ENCODE results near the gene IGSF21.
"Not testable (repeated sequence)": the region's sequence is repeated elsewhere in the genome, so short reads cannot be mapped to it uniquely, and the experiment has no call there.

Gene IGSF21

DNA sequence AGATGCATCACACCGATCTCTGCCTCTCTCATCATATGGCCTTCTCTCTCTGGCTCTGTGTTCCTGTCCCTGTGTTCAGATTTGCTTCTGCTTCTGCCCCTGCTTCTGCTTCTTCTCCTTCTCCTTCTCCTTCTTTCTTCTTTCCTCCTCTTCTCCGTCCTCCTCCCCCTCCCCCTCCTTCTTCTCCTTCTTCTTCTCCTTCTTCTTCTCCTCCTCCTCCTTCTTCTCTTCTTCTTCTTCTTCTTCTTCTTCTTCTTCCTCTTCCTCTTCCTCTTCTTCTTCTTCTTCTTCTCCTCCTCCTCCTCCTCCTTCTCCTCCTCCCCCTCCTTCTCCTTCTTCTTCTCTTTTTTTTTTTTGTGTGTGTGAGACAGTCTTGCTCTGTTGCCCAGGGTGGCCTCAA is 233.2 kb downstream of the IGSF21 start:
- DNase-seq: no peak

DNA sequence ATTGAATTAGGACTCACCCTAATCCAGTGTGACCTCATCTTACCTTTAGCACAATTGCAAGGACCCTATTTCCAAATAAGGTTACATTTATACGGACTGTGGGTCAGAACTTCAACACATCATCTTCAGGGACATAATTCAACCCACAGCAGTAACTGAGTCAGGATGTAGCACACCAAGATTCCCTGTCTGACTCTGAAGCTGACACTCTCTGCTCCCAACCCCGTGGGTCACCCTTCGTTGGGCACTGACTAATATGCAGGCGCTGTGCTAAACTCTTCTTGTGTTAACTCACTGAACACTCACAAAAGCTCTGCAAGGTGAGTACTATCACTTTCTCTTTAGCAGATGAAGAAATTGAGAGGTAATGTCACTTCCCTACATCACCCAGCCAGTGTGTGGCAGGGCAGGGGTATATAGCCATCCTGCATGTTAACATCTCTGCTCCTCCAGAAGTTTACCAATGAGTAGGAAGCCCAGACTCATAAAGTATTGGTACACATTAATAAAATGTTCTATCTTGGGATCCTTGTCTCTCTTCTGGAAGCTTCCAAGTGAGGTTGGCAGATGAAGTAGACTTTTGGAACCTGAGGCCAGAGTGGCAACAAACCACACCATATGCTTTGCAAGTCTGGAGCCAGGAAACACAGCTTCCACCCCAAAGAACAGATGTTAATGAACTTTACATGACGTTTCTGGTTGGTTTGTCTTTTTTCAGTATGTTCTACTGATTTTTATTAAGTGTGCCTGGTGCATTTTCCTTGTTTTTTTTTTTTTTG is 233.9 kb downstream of the IGSF21 start:
- DNase-seq: peak; percentile 88

GRCh38 chr1:18342744-18343143 is 235.1 kb downstream of the IGSF21 start:
- no peak for DNase-seq

- DNase-seq: peak; percentile 96
Observed at GRCh38 chr1:18343581-18343980, 236.0 kb downstream of the IGSF21 start.

DNA sequence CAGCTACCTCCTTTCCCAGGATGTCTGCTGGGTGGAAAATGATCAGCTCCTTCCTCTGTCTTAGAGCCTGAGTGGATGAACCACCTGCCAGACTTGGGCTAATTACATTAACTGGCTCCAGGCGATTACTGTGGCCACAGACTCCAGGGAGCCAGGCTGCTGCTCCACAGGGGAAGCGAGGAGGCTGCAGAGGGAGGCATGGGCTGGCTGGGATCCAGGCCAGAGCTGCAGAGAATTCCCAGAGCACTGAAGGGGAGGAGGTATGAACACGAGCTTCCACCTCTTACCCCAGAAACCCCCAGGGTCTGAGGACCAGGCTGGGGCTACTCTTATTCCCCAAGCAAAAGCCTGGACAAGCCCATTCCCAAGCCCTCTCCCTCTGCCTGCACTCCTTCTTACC is 237.2 kb downstream of the IGSF21 start:
- DNase-seq: peak; percentile 47

DNA sequence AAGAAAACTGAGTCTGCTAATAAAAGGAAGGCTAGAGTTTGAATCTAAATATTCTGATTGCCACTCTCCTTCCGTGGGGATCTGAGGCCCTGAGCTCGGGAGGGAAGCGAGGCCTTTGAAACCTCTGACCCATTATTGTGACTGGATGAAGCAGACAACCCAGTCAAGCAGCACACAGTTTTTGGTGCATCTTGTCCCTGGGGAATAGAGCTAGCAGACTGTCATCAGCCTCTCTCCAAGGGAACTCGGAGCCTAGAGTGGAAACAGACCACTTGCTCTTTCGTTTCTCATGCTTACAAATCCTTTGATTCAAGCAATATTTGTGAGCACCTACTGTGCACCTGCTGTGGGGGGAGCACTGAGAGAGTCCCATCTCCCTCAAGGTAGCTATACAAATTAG is 240.0 kb downstream of the IGSF21 start:
- no peak for DNase-seq

DNA sequence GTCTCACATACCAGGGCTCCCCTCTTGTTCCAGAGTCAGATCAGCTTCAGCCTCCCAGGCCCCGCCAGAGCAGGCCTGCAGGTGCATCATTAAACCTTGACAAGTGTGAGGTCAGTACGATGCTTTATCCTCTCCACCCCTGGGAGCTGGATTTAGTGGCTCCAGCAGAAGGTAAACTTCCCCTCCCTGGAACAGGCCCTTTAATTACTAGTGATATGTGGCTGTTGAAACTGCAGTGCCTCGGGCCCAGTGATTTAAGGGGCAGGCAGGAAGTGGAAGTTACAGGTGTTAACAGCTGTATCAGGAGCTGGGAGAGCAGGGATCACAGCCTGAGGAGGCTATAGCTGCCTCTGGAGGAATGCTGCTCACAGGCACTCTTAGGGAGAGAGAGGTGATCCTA is 240.8 kb downstream of the IGSF21 start:
- DNase-seq: no peak

GRCh38 chr1:18350747-18351146 is 243.1 kb downstream of the IGSF21 start:
- DNase-seq: no peak

DNA sequence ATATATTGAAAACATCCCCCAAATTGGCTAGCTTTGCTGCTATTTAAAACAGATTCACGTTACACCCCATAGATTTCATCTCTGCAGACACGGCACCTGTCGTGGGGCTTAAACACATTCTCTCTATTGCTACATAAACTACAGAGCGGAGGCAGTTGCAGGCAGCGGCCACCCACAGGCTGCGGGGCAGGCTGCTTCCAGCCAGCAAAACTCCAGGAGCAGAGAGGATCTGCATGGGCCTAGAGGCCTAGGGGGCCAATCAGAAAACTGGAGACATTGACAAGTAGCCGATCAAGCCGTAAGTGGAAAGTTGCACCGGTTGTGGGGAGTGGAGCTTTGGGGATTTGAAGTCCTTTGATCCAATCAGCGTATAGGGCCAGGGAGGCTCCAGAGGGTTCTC is 244.1 kb downstream of the IGSF21 start:
- DNase-seq: no peak

- DNase-seq: peak; percentile 38
Observed at GRCh38 chr1:18352636-18353265, 245.2 kb downstream of the IGSF21 start.

GRCh38 chr1:18353528-18353927 is 245.9 kb downstream of the IGSF21 start:
- no peak for DNase-seq

- DNase-seq: no peak
Observed at GRCh38 chr1:18353992-18354391, 246.4 kb downstream of the IGSF21 start.

DNA sequence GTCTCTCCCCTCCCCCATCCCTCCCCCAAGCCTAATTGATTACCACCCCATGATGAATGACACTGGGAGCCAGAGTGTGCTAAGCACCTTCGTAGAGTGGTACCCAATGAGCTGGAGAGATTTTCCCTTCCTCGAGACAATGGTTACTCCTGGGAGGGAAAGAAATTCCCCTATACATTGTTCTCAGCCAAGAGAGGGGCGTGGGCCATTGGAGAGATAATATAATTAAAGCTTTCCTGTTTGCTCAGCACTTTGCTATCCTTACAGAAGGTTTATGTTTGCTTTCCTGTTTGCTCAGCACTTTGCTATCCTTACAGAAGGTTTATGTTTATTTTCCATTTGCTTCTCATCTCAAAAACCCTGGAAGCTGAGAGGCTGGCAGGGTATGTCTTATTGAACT is 247.0 kb downstream of the IGSF21 start:
- DNase-seq: no peak

DNA sequence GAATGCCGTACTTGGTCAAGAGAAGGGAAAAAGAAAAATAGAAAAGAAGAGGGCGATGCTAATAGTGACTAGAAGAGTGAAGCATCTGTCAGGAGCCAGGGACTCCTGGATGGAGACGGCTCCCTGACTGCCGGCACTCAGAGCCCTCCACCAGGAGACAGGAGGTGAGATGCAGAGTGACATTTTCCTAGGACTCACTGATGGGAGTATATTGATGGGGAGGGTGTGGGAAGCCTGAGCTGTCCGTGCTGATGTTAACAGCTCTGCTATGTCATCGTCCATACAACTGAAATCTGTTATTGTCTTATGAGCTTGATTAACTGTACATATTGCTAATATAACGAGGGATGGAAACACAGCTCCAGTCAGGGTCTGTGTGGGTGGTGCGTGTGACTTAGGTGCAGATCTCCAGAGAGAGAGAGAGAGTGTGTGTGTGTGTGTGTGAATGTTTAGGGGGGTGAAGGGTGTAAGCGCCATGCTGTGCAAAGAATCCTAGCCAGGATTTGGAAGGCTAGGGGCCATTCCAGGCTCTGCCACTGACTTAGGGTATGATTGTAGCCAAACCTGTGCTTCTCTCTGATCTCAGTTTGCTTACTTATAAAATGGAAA is 250.1 kb downstream of the IGSF21 start:
- DNase-seq: no peak

DNA sequence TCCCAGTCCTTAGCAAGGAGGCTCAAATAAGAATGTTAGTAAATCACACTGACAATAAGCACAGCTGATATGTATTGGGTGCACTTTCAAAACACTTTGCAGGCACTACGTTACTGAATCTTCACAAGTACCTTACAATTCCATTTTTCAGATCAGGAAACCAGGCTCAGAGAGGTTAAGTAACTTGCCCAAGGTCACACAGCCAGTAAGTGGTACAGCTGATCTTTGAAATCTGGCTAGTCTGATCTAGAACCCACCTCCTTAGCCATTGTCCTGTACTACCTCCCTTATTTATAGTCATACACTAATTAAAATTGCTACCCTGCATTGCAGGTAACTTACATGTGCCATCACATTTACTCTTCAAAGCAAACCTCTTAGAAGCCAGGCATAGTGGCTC is 251.0 kb downstream of the IGSF21 start:
- DNase-seq: no peak

DNA sequence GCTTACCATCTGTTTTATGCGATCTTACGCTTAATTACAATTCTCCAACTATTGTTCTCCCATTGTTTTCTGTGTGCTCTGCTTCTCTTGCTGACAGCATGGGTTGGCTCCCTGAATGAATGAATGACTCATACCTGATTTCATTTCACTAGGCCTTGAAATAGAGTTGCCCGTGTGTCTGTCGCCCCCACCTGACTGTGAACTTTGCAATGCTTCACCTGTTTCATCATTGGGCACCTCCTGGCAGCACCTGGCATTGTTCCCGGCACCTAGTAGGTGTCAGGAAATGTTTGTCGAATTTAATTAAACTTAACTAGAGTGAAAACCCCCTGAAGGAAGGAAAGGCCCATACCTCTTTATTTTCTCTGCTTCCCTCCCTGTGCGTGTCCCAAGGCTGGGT is 252.7 kb downstream of the IGSF21 start:
- no peak for DNase-seq

GRCh38 chr1:18362150-18362549 is 254.6 kb downstream of the IGSF21 start:
- DNase-seq: no peak

GRCh38 chr1:18363436-18363835 is 255.8 kb downstream of the IGSF21 start:
- no peak for DNase-seq

DNA sequence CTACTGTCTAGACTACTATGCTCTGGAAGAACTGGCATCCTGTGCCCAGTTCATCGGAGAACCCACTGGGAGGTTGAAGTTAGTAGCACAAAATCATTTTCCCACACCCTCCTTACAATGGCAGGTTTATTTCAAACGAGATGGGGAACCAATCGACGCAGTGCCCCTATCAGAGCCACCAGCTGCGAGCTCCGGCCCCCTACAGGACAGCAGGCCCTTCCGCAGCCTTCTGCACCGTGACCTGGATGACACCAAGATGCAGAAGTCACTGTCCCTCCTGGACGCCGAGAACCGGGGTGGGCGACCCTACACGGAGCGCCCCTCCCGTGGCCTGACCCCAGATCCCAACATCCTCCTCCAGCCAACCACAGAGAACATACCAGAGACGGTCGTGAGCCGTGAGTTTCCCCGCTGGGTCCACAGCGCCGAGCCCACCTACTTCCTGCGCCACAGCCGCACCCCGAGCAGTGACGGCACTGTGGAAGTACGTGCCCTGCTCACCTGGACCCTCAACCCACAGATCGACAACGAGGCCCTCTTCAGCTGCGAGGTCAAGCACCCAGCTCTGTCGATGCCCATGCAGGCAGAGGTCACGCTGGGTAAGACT is 257.6 kb downstream of the IGSF21 start:
- DNase-seq: no peak

GRCh38 chr1:18372505-18372904 is 264.9 kb downstream of the IGSF21 start:
- not testable (repeated sequence) for DNase-seq

- DNase-seq: no peak
Observed at GRCh38 chr1:18373151-18373550, 265.6 kb downstream of the IGSF21 start.

GRCh38 chr1:18373882-18374493 is 266.4 kb downstream of the IGSF21 start:
- DNase-seq: no peak

DNA sequence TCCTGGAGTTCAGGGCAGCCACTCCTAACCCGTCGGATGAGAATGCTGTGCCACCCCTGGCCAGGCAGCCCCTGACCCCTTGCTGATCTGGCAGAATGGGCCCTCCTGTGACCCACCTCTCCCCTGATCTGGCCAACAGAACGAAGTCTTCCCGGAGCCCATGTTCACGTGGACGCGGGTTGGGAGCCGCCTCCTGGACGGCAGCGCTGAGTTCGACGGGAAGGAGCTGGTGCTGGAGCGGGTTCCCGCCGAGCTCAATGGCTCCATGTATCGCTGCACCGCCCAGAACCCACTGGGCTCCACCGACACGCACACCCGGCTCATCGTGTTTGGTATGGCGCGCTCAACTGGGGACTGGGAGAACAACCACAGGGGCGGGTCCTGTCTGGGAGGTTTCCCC is 269.1 kb downstream of the IGSF21 start:
- DNase-seq: no peak
